Ureter (tissue), 1 donor: ENCODE data around the gene NMNAT3. TPM values are rescaled to one million over a fixed set of nuclear protein-coding genes. Genes with fewer than 3 reads are reported as not detected.
A peak's percentile ranks its signal among the peaks of the same experiment; 100 is the strongest.

Source experiments
- DNase-seq: peaks from one replicate; pipeline ENCODE4 v3.0.0-alpha.2; 2020; ENCODE audit warnings: low spot score
- total RNA-seq: library from RNA; stranded (reverse); gene quantifications from one replicate; pipeline ENCODE4 v1.2.4, GENCODE V29; 2023
- donor health status: DM: yes; HTN: yes; CAD: no.

Gene NMNAT3
- total RNA-seq = 9.4 TPM

DNA sequence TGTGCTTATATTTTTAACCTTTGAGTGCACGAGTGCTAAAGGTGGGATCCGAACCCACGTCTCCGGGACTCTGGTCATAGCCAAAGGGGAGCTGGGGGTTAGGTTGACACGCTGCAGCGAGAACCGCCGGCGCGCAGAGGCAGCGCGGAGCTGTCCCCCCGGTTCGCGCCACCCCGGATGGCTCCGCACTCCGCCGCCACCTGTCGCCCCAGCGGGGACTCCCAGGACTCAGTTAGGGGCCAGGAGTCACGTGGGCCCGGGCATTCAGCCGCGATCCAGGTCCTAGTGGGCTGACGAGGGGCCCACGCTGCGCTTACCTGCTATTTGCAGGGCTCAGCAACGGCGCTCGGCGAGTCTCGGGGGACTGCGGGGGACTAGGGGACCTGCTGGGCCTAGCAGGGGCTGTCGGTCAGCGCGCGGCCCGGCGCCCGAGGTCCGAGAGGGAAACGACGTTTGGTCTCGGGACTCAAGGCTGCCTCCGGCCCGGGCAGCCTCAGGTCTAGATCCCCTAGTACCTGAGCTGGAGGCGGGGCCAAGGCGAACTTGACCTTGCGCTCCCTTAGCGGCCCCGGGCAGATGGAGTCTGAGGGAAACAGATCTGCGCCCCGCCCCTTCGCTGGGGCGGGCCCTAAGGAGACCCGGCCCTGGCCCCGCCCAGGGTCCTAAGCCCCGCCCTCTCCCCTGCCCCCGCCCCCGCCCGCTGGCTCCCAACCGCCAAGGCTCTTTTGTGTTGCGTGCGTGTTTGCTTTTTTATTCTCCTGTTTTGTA is at the start of gene NMNAT3:
Gene NMNAT3 (minus strand): TSS at position 585 of the 768 bp plus-strand sequence. CDS start 50,248 bp downstream, outside the sequence.
- peak; percentile 79 for DNase-seq

GRCh38 chr3:139721370-139721769 is 43.6 kb upstream of the NMNAT3 start:
- no peak for DNase-seq

DNA sequence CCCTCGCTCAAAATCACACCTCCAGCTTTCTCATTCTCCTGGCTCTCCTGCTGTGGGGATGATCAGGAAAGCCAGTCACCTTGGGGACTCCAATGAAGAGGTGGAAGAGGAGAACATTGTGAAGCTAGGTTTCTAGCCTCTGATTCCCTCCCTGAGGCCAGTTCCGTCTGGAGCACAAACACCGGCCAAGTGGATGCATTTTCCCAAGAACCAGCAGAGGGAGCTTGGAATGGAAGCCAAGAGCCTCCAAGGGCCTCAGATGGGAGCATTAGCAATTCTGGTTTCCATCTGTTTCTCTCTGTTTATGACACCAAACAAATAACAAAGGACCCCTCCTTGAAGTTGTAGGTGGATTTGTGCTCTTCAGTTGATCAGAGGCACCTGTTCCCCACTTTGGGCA is 40.6 kb upstream of the NMNAT3 start:
- DNase-seq = no peak

DNA sequence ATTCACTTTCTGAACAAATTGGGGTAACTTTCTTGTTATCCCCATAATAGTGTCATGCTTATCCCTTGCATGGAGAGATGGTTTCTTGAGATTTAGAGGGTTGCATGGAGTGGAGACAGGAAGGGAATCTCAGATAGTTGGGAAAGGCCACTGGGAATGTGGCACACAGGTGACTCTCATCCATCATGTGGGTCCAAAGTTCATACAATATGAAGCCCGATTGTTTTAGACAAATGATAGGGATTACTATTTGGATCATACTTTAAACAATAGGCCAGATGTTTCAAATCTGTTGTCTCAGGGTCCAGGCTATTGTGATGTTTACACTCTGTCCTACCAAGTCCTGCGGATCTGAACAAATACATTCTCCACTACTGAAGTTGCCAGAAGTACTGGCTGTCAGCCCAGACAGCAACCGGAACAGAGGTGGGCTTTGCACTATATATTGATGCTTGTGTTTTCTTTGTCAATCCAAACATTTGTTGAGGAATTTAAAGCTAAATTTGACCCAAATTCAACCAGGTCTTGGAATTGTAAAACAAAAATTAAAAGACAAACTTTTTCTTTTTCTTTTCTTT is 39.2 kb upstream of the NMNAT3 start:
- no peak for DNase-seq

GRCh38 chr3:139715743-139716360 is 38.1 kb upstream of the NMNAT3 start:
- no peak for DNase-seq

- no peak for DNase-seq
These were observed 37.4 kb upstream of the NMNAT3 start for GRCh38 chr3:139715166-139715565.

- DNase-seq = no peak
These were observed 32.4 kb upstream of the NMNAT3 start for GRCh38 chr3:139710212-139710611.

DNA sequence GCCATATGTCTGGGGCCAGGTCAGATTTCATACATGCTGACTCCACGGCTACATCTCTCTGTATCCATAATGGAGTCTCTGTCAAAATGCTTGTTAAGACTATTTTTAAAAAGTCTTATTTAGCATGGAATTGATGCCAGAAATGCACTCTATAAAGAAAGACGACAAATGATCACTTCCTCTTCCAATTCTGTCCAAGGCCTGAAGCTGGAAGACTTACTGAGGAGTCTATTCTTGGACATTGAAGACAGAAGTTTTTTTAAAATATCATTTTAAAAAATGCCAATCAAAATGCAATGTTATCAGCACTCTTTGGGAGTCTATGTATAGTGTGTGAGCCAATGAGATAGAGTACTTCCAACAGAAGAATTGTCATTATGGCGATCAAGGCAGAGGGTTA is 27.9 kb upstream of the NMNAT3 start:
- DNase-seq = no peak

GRCh38 chr3:139696314-139696604 is 18.5 kb upstream of the NMNAT3 start:
- DNase-seq = no peak

- DNase-seq = no peak
These were observed 17.9 kb upstream of the NMNAT3 start for GRCh38 chr3:139695426-139696313.

DNA sequence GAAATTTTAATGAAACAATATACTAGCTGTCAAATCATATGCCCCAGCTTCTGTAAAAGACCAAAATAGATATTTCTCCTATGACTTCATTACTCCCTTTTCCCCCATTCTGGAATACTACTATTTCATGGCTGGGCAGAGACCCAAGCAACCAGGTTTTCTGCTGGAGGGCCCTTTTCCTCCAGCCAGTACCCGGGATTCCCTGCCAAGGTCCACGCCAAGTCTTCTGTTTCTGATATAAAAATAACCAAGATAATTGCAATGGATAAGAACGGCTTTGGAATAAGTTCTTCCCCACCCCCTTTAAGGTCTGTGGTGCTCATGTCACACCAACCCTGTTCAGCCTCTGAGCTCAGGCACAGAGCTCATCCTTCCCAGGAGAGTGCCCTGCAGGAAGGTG is 17.2 kb upstream of the NMNAT3 start:
- DNase-seq = no peak

- no peak for DNase-seq
These were observed 16.8 kb upstream of the NMNAT3 start for GRCh38 chr3:139694542-139694941.

DNA sequence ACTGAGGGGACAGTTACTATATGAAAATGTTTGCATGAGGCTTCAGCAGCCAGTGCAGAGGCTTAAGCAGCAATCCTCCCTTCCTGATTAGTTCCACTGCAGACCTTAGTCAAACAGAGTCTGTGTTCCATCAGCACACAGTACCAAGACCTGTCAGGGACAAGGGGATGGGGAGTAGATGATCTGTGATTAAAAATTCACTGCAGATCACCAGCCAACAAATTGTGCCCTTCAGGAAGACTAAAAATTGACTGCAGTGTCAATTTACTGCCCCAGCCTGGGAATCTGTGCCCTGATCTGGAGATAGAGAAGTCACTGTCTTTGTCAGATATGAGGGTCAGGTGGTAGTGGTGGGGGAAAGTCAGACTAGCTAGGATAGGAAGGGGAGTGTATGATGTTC is 13.8 kb upstream of the NMNAT3 start:
- DNase-seq = no peak

- DNase-seq = no peak
These were observed 12.0 kb upstream of the NMNAT3 start for GRCh38 chr3:139689708-139690228.

GRCh38 chr3:139689122-139689521 is 11.3 kb upstream of the NMNAT3 start:
- DNase-seq = no peak

GRCh38 chr3:139687431-139687830 is 9.7 kb upstream of the NMNAT3 start:
- no peak for DNase-seq

DNA sequence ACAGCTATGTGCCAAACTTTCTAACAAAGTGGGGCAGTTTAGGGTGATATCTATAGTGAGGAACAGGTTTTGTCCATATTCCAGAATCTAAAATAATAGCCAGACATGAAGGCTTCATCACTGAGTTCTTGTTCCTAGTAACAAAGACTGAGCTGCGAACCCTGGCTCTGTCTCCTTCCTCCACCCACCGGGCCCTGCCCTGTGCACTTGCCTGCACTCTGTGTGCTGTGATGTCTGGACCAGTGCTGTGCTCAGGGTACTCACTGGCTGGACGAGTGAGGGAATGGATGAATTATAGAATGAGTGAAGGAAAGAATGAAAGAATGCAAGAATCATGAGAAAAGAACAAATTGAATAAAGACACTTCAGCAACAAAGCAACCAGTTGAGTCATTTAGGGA is 8.9 kb upstream of the NMNAT3 start:
- DNase-seq = no peak

- DNase-seq = no peak
These were observed 8.4 kb upstream of the NMNAT3 start for GRCh38 chr3:139686206-139686605.

DNA sequence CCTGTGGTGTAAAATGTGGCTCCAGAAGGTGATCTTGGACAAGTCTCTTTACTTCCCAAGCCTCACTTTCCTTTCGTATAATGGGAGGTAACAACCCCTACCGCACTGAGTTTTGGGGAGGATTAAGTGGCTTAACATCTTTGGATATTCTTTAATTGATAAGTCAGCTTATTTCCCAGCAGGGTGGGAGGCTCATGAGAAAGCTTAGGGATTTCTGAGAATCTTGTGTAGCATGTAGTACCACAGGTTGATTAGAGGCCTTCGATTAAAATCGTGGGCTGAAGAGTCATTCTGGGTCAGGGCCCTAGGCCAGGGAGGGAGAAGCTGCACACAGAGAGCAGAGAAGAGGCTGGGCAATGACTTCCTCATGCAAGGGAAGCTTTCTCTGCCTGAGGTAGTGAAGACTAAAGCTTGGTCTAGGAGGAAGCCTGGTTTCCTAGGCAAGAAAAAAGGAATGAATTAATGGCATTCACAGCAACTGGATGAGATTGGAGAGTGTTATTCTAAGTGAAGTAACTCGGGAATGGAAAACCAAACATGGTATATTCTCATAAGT is 1.5 kb upstream of the NMNAT3 start:
- no peak for DNase-seq

DNA sequence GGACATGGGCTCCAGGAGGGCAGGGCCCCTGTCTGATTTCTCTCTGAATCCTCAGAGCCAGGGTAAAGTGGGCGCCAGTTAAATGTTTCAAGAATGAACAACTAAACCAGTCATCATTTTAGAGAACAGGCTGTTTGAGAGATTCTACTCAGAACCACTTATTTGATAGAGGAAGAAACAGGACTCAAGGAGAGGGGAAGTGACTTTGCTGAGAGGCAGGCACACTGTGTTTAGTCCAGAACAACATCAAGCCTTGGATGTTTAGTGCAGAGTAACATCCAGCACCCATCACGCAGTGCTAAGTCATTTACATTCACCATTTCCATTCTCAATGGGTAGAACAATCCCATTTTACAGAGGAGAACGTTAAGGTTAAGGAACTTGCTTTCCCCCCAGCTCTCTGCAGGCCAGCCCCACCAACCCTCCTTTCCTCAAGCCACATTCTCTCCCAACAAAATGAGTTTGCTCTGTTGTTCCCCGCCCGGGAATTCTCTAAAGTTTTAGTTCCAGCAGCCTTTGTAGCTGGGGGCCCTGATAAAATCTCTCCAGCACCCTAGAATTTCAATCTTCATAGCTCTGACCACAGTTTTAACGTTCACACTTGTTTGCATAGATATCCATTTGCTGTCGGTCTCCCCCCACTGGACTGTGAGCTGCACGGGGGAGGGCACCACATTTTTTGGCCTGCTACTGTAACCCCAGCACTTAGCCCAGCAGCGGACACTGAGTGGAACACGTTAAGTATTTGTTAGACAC is 962 bp downstream of the NMNAT3 start:
- DNase-seq = no peak

DNA sequence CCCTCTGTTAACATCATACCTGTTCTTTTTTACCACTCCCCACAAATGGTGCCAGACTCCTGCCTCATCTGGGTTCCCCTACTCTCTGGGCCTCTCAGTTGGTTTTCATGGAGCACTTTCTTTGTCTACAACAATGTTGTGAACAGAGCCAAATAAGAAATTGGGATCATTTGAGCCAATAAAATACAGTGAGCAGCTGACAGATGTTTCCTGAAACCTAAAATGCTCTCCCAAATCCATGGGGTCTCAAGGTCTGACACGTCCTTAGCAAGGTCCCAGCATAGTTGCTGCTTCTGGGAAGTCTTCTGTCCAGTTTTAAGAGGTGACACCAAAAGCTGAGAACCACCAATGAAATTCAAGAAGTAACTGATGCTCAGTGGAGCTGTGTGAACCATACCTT is 1.7 kb downstream of the NMNAT3 start:
- no peak for DNase-seq
